ENCODE data around the gene CCDC92. TPM values are rescaled to one million over a fixed set of nuclear protein-coding genes. Genes with fewer than 3 reads are reported as not detected.

Gene CCDC92
- total RNA-seq, 5 donors from 2014 or later (not counting 1 experiment from before 2014, with no cell fraction given), result 22.1 to 44.9 (median 38.7) TPM

DNA sequence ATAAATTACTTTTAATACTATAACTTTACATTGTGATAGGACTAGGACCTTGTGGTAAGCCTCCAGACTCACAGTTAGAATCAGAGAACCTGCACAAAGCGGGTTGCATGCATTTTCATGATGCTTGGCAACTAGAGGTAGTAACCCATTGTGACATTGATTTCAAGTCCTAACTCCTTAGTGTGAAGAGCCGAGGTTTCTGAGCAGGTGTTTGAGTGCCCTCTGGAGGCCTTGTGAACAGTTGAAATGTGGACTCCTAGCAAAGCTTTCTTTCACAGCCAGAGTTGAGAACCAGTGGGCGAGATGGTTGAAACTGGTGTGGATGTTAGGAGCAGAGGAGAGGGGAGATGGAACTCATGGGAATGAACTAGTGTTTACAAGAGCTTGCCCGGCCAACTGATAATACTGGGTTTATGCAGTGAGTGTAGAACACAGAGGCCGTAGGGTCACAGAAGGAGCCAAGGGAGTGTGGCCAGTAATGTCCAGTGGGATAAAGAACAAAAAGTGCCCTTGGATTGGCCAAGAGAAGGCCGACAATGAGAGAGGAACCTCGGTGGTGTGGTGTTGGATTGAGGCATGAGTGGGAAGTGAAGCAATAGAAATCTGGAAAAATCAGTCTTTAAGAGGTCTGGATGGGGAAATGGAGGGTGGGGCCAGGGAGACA, 11.3 kb upstream of the CCDC92 start:
- no peaks in the 10 kb centered on the region for H3K4me1 ChIP-seq (ENCODE audit: control insufficient read depth in 1 of 2, extremely low read depth in 1 of 2, insufficient read depth in 2 of 2, low read length in 2 of 2)
- no peak overlapping the region for H3K4me3 ChIP-seq (ENCODE audit: control insufficient read depth in 1 of 2, extremely low read depth in 1 of 2, low read length in 1 of 2)
- H3K4me1 Mint-ChIP-seq, result peaks cover 16 to 45% (median 21%) of the 10 kb centered on the region in 3 donors
- no peaks in the 10 kb centered on the region for H3K9me3 ChIP-seq
- WGBS (ENCODE audit: insufficient coverage), result 90% methylated on average over 6 of the region's 7 CpGs
- H3K27me3 Mint-ChIP-seq, result no peaks in the 10 kb centered on the region
- no peak overlapping the region for H3K4me3 Mint-ChIP-seq
- peak; percentile 55 to 87 (median 79) for ATAC-seq (replicated peaks in 1 of 4)
- peak in 34 of 35 experiments; percentile 11 to 81 (median 42) for DNase-seq
- H3K27ac Mint-ChIP-seq, result no peak overlapping the region
- H3K27me3 ChIP-seq (replicated peaks in 1 of 2; ENCODE audit: control insufficient read depth in 2 of 2, extremely low read depth in 1 of 2, insufficient read depth in 2 of 2, low read length in 1 of 2), result no peaks in the 10 kb centered on the region
- CTCF ChIA-PET, result interaction anchor here (0.6 to 2.3 kb wide), 7 partner anchors 10 to 726 kb away, joined by 3 to 13 read pairs (median 4); no protein-coding TSS in a partner anchor
- H3K36me3 Mint-ChIP-seq, result peaks cover 18% of the 10 kb centered on the region
- POLR2A ChIA-PET, result no interaction called here
- H3K36me3 ChIP-seq (ENCODE audit: control insufficient read depth in 2 of 2, extremely low read depth in 1 of 2, insufficient read depth in 1 of 2, low read length in 1 of 2), result peaks cover 0 to 22% of the 10 kb centered on the region in 2 donors
- H3K27ac ChIP-seq (ENCODE audit: low read length), result no peak overlapping the region
- H3K9me3 Mint-ChIP-seq, result no peaks in the 10 kb centered on the region

- H3K9me3 Mint-ChIP-seq, result no peaks in the 10 kb centered on the region
- no peak overlapping the region for H3K27ac Mint-ChIP-seq
- H3K27me3 Mint-ChIP-seq, result no peaks in the 10 kb centered on the region
- H3K9me3 ChIP-seq, result no peaks in the 10 kb centered on the region
- peaks cover 0 to 8% of the 10 kb centered on the region in 2 donors for H3K36me3 ChIP-seq (ENCODE audit: control insufficient read depth in 2 of 2, extremely low read depth in 1 of 2, insufficient read depth in 1 of 2, low read length in 1 of 2)
- DNase-seq (no peak), ATAC-seq (replicated peaks in 1 of 4) (no peak)
- H3K4me1 ChIP-seq (ENCODE audit: control insufficient read depth in 1 of 2, extremely low read depth in 1 of 2, insufficient read depth in 2 of 2, low read length in 2 of 2), result no peaks in the 10 kb centered on the region
- H3K27me3 ChIP-seq (replicated peaks in 1 of 2; ENCODE audit: control insufficient read depth in 2 of 2, extremely low read depth in 1 of 2, insufficient read depth in 2 of 2, low read length in 1 of 2), result no peaks in the 10 kb centered on the region
- ChIA-PET POLR2A (no interaction called here), CTCF (interaction anchor here (0.8 to 1.2 kb wide), 2 partner anchors 77 to 79 kb away, joined by 4 read pairs; no protein-coding TSS in a partner anchor)
- H3K36me3 Mint-ChIP-seq, result peaks cover 7% of the 10 kb centered on the region
- H3K4me1 Mint-ChIP-seq, result peaks cover 16 to 39% (median 21%) of the 10 kb centered on the region in 3 donors
- no peak overlapping the region for H3K4me3 Mint-ChIP-seq
- H3K27ac ChIP-seq (ENCODE audit: low read length), result no peak overlapping the region
- 96% methylated on average over 4 of the region's 7 CpGs for WGBS (ENCODE audit: insufficient coverage)
- no peak overlapping the region for H3K4me3 ChIP-seq (ENCODE audit: control insufficient read depth in 1 of 2, extremely low read depth in 1 of 2, low read length in 1 of 2)
Measured at GRCh38 chr12:123982269-123982668, 9.6 kb upstream of the CCDC92 start.

GRCh38 chr12:123979566-123979965, 6.9 kb upstream of the CCDC92 start:
- no CpG with 5 or more reads among the region's 6 CpGs for WGBS (ENCODE audit: insufficient coverage)
- POLR2A ChIA-PET, result no interaction called here
- Histone ChIP-seq H3K27ac (ENCODE audit: low read length) (no peak overlapping the region), H3K27me3 (replicated peaks in 1 of 2; ENCODE audit: control insufficient read depth in 2 of 2, extremely low read depth in 1 of 2, insufficient read depth in 2 of 2, low read length in 1 of 2) (no peaks in the 10 kb centered on the region), H3K36me3 (ENCODE audit: control insufficient read depth in 2 of 2, extremely low read depth in 1 of 2, insufficient read depth in 1 of 2, low read length in 1 of 2) (peaks cover 0 to 3% of the 10 kb centered on the region in 2 donors), H3K9me3 (no peaks in the 10 kb centered on the region), H3K4me1 (ENCODE audit: control insufficient read depth in 1 of 2, extremely low read depth in 1 of 2, insufficient read depth in 2 of 2, low read length in 2 of 2) (no peaks in the 10 kb centered on the region), H3K4me3 (ENCODE audit: control insufficient read depth in 1 of 2, extremely low read depth in 1 of 2, low read length in 1 of 2) (no peak overlapping the region)
- Mint-ChIP-seq H3K4me1 (peaks cover 16 to 40% (median 22%) of the 10 kb centered on the region in 3 donors), H3K27ac (no peak overlapping the region), H3K4me3 (no peak overlapping the region), H3K36me3 (peaks cover 14% of the 10 kb centered on the region), H3K9me3 (no peaks in the 10 kb centered on the region), H3K27me3 (no peaks in the 10 kb centered on the region)
- no peak for ATAC-seq (replicated peaks in 1 of 4)
- CTCF ChIA-PET, result no interaction called here
- DNase-seq, result no peak

- DNase-seq (no peak), ATAC-seq (replicated peaks in 1 of 4) (no peak)
- Histone ChIP-seq H3K27me3 (replicated peaks in 1 of 2; ENCODE audit: control insufficient read depth in 2 of 2, extremely low read depth in 1 of 2, insufficient read depth in 2 of 2, low read length in 1 of 2) (no peaks in the 10 kb centered on the region), H3K4me3 (ENCODE audit: control insufficient read depth in 1 of 2, extremely low read depth in 1 of 2, low read length in 1 of 2) (no peak overlapping the region), H3K36me3 (ENCODE audit: control insufficient read depth in 2 of 2, extremely low read depth in 1 of 2, insufficient read depth in 1 of 2, low read length in 1 of 2) (peaks cover 0 to 3% of the 10 kb centered on the region in 2 donors), H3K27ac (ENCODE audit: low read length) (no peak overlapping the region), H3K4me1 (ENCODE audit: control insufficient read depth in 1 of 2, extremely low read depth in 1 of 2, insufficient read depth in 2 of 2, low read length in 2 of 2) (peaks cover 9 to 12% of the 10 kb centered on the region in 2 experiments), H3K9me3 (no peaks in the 10 kb centered on the region)
- POLR2A ChIA-PET, result interaction anchor here in 1 of 2 donors (0.6 kb wide), 1 partner anchor 13 kb away, joined by 3 read pairs; no protein-coding TSS in a partner anchor
- CTCF ChIA-PET, result interaction anchor here in 1 of 2 donors (1.9 kb wide), 1 partner anchor 10 kb away, joined by 4 read pairs; no protein-coding TSS in a partner anchor
- Mint-ChIP-seq H3K4me3 (no peak overlapping the region), H3K27me3 (no peaks in the 10 kb centered on the region), H3K9me3 (no peaks in the 10 kb centered on the region), H3K27ac (no peak overlapping the region), H3K4me1 (peaks cover 22 to 36% (median 27%) of the 10 kb centered on the region in 3 donors), H3K36me3 (peaks cover 10% of the 10 kb centered on the region)
- 99% methylated on average over 5 of the region's 7 CpGs for WGBS (ENCODE audit: insufficient coverage)
Measured at GRCh38 chr12:123976227-123976826, 3.7 kb upstream of the CCDC92 start.

GRCh38 chr12:123973552-123974341, 1.1 kb upstream of the CCDC92 start:
- peak in 1 of 4 experiments; percentile 4 for ATAC-seq (replicated peaks in 1 of 4)
- H3K27ac ChIP-seq (ENCODE audit: low read length), result no peak overlapping the region
- DNase-seq, result peak in 20 of 35 experiments; percentile 3 to 40 (median 10)
- peaks cover 30 to 42% (median 33%) of the 10 kb centered on the region in 3 donors for H3K4me1 Mint-ChIP-seq
- H3K9me3 ChIP-seq, result no peaks in the 10 kb centered on the region
- H3K27ac Mint-ChIP-seq, result peak overlapping the region; percentile 58 to 78
- H3K27me3 Mint-ChIP-seq, result no peaks in the 10 kb centered on the region
- ChIA-PET POLR2A (no interaction called here), CTCF (interaction anchor here in 1 of 2 donors (0.8 kb wide), 1 partner anchor 11 kb away, joined by 3 read pairs; no protein-coding TSS in a partner anchor)
- H3K27me3 ChIP-seq (replicated peaks in 1 of 2; ENCODE audit: control insufficient read depth in 2 of 2, extremely low read depth in 1 of 2, insufficient read depth in 2 of 2, low read length in 1 of 2), result no peaks in the 10 kb centered on the region
- no peaks in the 10 kb centered on the region for H3K9me3 Mint-ChIP-seq
- peaks cover 0 to 4% of the 10 kb centered on the region in 2 donors for H3K36me3 ChIP-seq (ENCODE audit: control insufficient read depth in 2 of 2, extremely low read depth in 1 of 2, insufficient read depth in 1 of 2, low read length in 1 of 2)
- peak overlapping the region; percentile 86 to 93 (median 92) for H3K4me3 Mint-ChIP-seq
- H3K4me1 ChIP-seq (ENCODE audit: control insufficient read depth in 1 of 2, extremely low read depth in 1 of 2, insufficient read depth in 2 of 2, low read length in 2 of 2), result peaks cover 10 to 12% of the 10 kb centered on the region in 2 experiments
- H3K4me3 ChIP-seq (ENCODE audit: control insufficient read depth in 1 of 2, extremely low read depth in 1 of 2, low read length in 1 of 2), result peak overlapping the region; percentile 49 to 62
- 3% methylated on average over 67 of the region's 69 CpGs for WGBS (ENCODE audit: insufficient coverage)
- H3K36me3 Mint-ChIP-seq, result peaks cover 10% of the 10 kb centered on the region
